OCI-LY7 (cell line): Measurements from ENCODE around the gene IFT25. TPM values are rescaled to one million over a fixed set of nuclear protein-coding genes. Genes with fewer than 3 reads are reported as not detected.
A peak's percentile ranks its signal among the peaks of the same experiment; 100 is the strongest.

Experiments
- BruUV-seq: library from RNA; stranded (reverse); fragments of 400-500 nt; replicated peaks from 2 replicates; lab custom pipeline; 2021; lab: Mats Ljungman, UMichigan
- CTCF ChIA-PET: fragments of 300-600 bp; sonication (Branson Sonifier 250); formaldehyde crosslinking; loops from one replicate; lab custom pipeline; 2022; ENCODE audit warnings: antibody characterized with exemption; ENCODE audit not compliant: unreplicated experiment; lab: Charles Lee
- POLR2A ChIA-PET: fragments of 300-600 bp; sonication (Branson Sonifier 250); formaldehyde crosslinking; loops from one replicate; lab custom pipeline; 2022; ENCODE audit warnings: antibody characterized with exemption; lab: Charles Lee
- DNase-seq: peaks from one replicate; pipeline ENCODE4 v3.0.0-alpha.2; 2015; ENCODE audit warnings: low spot score
- H2AFZ ChIP-seq: fragments of 200-600 bp; sonication (generic), shearing (Covaris generic); 2 replicates; pipeline ENCODE4 v1.6.1; 2014; ENCODE audit warnings: mild to moderate bottlenecking, antibody characterized with exemption, low read length, moderate library complexity
- H3K27ac ChIP-seq: fragments of 200-600 bp; sonication (generic); 2 replicates; pipeline ENCODE4 v1.5.1; 2014; ENCODE audit warnings: mixed run types, low read depth, mild to moderate bottlenecking, moderate library complexity, low read length, inconsistent platforms; ENCODE audit not compliant: poor library complexity, severe bottlenecking
- H3K36me3 ChIP-seq: fragments of 200-600 bp; sonication (generic); 2 replicates; pipeline ENCODE4 v1.6.1; 2014; ENCODE audit warnings: mild to moderate bottlenecking, antibody characterized with exemption, low read length, moderate library complexity, mixed read lengths; ENCODE audit not compliant: insufficient read depth
- H3K4me1 ChIP-seq: fragments of 200-600 bp; sonication (generic); 2 replicates; pipeline ENCODE4 v1.5.1; 2014; ENCODE audit warnings: mild to moderate bottlenecking, low read length; ENCODE audit not compliant: insufficient read depth, poor library complexity, severe bottlenecking
- H3K4me2 ChIP-seq: fragments of 200-600 bp; sonication (generic); 2 replicates; pipeline ENCODE4 v1.6.1; 2014; ENCODE audit warnings: mild to moderate bottlenecking, low read length
- H3K4me3 ChIP-seq: fragments of 200-600 bp; sonication (generic); 2 replicates; pipeline ENCODE4 v1.5.1; 2014; ENCODE audit warnings: mild to moderate bottlenecking, low read depth, low read length; ENCODE audit not compliant: poor library complexity, severe bottlenecking
- H3K79me2 ChIP-seq: fragments of 200-600 bp; sonication (generic); 2 replicates; pipeline ENCODE4 v1.6.1; 2016; ENCODE audit warnings: low read depth, mild to moderate bottlenecking, low read length, moderate library complexity, mixed read lengths; ENCODE audit not compliant: insufficient read depth
- H3K9me2 ChIP-seq: fragments of 200-600 bp; sonication (generic); 2 replicates; pipeline ENCODE4 v1.6.1; 2016; ENCODE audit warnings: mild to moderate bottlenecking, low read length, mixed read lengths; ENCODE audit not compliant: insufficient read depth
- H3K9me3 ChIP-seq: fragments of 200-600 bp; sonication (generic); 2 replicates; pipeline ENCODE4 v1.6.1; 2014; ENCODE audit warnings: mild to moderate bottlenecking, mixed run types, low read length, mixed read lengths
- H4K20me1 ChIP-seq: fragments of 200-600 bp; sonication (generic); 2 replicates; pipeline ENCODE4 v1.6.1; 2014; ENCODE audit warnings: mild to moderate bottlenecking, antibody characterized with exemption, low read length, moderate library complexity, mixed read lengths; ENCODE audit not compliant: insufficient read depth
- CTCF ChIP-seq: fragments of 200-600 bp; sonication (generic); conservative IDR thresholded peaks from 2 replicates; pipeline ENCODE4 v1.5.1; 2014; ENCODE audit warnings: mild to moderate bottlenecking, antibody characterized with exemption, low read length, moderate library complexity, mixed read lengths
- EZH2phosphoT487 ChIP-seq: fragments of 200-600 bp; sonication (generic); IDR thresholded peaks from 2 replicates; pipeline ENCODE4 v1.6.1; 2018; ENCODE audit warnings: low read depth, borderline replicate concordance, mild to moderate bottlenecking, mixed run types, antibody characterized with exemption, low read length, moderate library complexity, mixed read lengths
- intact Hi-C: fragments of 100-400 bp; cut with micrococcal nuclease; formaldehyde crosslinking; loops from one replicate; pipeline ENCODE4 v1.10.0; 2022; ENCODE audit not compliant: unreplicated experiment
- total RNA-seq, 2 experiments: library from RNA; depleted of rRNA in 1 of 2; stranded (reverse); fragments of >200 nt in 1 of 2; shearing (Covaris generic) in 1 of 2; gene quantifications; 2 replicates each; pipeline ENCODE4 v1.2.3, GENCODE V29; 2014 to 2022

Gene IFT25
- total RNA-seq, 2 experiments from 2014 or later, result 45.4 to 57.0 TPM

GRCh38 chr1:53981220-53981619, 35.7 kb upstream of the IFT25 start:
- no peaks in the 10 kb centered on the region for H3K79me2 ChIP-seq
- no TSS peak for BruUV-seq
- no peaks in the 10 kb centered on the region for H3K36me3 ChIP-seq
- intact Hi-C loops, result no loop called here
- no peaks in the 10 kb centered on the region for H4K20me1 ChIP-seq
- DNase-seq, result no peak
- H3K4me2 ChIP-seq, result no peak overlapping the region
- no peaks in the 10 kb centered on the region for H3K9me3 ChIP-seq
- ChIA-PET CTCF (no interaction called here), POLR2A (no interaction called here)
- TF ChIP-seq EZH2phosphoT487 (no peak), CTCF (no peak)
- H3K4me1 ChIP-seq, result no peaks in the 10 kb centered on the region
- H3K9me2 ChIP-seq, result no peaks in the 10 kb centered on the region
- no peak overlapping the region for H3K4me3 ChIP-seq
- H2AFZ ChIP-seq, result no peak overlapping the region
- no peak overlapping the region for H3K27ac ChIP-seq

DNA sequence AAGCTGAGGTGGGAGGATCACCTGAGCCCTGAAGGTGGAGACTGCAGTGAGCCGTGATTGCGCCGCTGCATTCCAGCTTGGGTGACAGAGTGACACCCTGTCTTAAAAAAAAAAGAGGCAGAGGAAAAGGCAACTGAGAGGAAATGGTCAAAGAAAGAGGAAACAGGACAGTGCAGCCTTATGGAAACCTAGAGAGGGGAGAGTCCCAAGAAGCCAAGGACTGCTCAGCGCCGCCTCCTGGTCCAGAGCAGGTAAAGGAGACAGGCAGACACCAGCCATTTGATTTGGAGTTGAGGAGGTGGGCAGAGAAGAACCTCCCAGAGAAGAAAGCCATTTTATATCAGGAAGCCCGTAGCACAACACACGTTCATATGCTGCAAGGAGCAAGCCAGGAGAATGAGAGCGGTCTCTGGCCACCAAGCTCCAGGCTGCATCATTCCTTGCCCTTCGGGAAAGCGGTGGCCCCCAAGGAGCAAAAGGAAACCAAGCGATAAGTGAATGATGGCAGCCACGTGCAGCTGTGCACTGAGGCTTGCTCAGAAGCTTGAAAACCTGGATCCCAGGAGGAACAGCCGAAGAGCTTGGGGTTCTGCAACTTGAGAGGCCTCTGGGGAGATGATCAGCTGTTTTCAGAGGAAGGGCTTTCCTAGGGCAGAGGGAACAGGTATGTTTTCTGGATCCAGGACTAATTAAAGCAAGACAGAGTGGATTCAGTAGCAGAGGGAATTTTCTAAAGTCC, 34.4 kb upstream of the IFT25 start:
- Histone ChIP-seq H3K4me3 (no peak overlapping the region), H3K36me3 (no peaks in the 10 kb centered on the region), H3K4me2 (no peak overlapping the region), H3K9me2 (no peaks in the 10 kb centered on the region), H3K9me3 (no peaks in the 10 kb centered on the region), H3K4me1 (no peaks in the 10 kb centered on the region), H4K20me1 (no peaks in the 10 kb centered on the region), H3K79me2 (no peaks in the 10 kb centered on the region), H3K27ac (no peak overlapping the region), H2AFZ (no peak overlapping the region)
- TF ChIP-seq CTCF (0 out of 2 replicates have a peak, but pooled peaks have one; percentile 21), EZH2phosphoT487 (no peak)
- CTCF ChIA-PET, result no interaction called here
- POLR2A ChIA-PET, result no interaction called here
- no peak for DNase-seq
- intact Hi-C loops, result no loop called here
- BruUV-seq, result no TSS peak

DNA sequence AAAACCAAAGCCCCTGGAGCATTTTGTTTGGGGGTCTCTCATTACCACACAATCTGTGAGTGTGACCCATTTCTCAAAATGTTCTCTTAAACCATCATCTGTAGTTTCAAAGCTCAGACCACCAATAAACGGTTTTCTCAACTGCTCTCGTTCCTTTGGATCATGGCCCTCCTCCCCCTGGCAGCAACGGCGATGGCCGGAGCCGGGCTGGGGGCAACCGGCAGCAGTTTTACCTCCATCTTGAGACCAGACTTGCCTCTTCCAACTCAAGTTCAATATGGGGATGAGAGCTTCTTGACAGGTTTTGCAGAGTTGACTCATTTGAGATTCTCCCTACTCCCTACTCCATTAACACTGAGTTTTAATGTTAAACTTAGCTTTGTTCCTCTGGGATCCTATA, 30.4 kb upstream of the IFT25 start:
- Histone ChIP-seq H4K20me1 (no peaks in the 10 kb centered on the region), H3K4me3 (no peak overlapping the region), H3K27ac (no peak overlapping the region), H3K4me2 (no peak overlapping the region), H3K79me2 (no peaks in the 10 kb centered on the region), H2AFZ (no peak overlapping the region), H3K9me2 (no peaks in the 10 kb centered on the region), H3K4me1 (no peaks in the 10 kb centered on the region), H3K9me3 (no peaks in the 10 kb centered on the region), H3K36me3 (no peaks in the 10 kb centered on the region)
- POLR2A ChIA-PET, result no interaction called here
- no peak for DNase-seq
- TF ChIP-seq EZH2phosphoT487, result no peak
- TF ChIP-seq CTCF, result no peak
- CTCF ChIA-PET, result no interaction called here
- BruUV-seq, result no TSS peak
- intact Hi-C loops, result no loop called here
